GM21737 (cell line): Measurements from ENCODE around the gene TMEM156.

ENCODE experiments used
- ATAC-seq: cut with Tn5 transposase; IDR thresholded peaks from one replicate; pipeline ENCODE4 v1.9.1; 2021; ENCODE audit warnings: mild to moderate bottlenecking, moderate library complexity; ENCODE audit not compliant: unreplicated experiment

TMEM156 gene, protein sequence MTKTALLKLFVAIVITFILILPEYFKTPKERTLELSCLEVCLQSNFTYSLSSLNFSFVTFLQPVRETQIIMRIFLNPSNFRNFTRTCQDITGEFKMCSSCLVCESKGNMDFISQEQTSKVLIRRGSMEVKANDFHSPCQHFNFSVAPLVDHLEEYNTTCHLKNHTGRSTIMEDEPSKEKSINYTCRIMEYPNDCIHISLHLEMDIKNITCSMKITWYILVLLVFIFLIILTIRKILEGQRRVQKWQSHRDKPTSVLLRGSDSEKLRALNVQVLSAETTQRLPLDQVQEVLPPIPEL

DNA sequence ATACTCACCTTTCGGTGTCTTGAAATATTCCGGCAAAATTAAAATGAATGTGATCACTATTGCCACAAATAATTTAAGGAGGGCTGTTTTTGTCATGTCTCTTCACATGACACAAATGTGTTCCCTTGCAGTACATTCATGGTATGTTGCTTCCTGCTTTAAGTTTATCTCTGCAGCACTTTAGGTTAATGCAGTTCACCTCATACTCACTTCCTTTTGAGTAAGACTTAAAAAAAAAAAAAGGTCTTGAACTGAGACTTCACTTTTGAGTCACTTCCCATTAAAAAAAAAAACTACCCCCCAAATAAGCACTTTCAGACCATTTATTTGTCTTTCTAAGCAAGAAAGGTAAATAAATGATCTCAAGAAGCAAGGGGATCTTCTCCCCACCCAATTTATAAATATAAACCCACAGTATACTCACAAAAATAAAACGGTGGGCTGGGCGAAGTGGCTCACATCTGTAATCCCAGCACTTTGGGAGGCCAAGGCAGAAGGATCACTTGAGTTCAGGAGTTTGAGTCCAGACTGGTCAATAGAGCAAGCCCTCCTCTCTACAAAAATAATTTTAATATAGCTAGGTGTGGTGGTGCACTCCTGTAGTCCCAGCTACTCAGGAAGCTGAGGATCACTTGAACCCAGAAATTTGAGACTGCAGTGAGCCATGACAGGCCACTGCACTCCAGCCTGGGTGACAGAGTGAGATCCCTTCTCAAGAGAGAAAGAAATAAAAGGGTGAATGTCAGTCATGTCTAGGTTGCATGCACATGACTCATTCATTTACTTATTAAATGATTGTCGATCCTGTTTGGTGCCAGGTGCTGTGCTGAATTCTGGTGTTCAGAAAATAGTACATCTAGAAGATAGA, at the start of gene TMEM156:
TMEM156 (minus strand) TSS at position 192 of the 868 bp plus-strand sequence; CDS start at position 96, 96 bp downstream.
- ATAC-seq: peak; percentile 64

DNA sequence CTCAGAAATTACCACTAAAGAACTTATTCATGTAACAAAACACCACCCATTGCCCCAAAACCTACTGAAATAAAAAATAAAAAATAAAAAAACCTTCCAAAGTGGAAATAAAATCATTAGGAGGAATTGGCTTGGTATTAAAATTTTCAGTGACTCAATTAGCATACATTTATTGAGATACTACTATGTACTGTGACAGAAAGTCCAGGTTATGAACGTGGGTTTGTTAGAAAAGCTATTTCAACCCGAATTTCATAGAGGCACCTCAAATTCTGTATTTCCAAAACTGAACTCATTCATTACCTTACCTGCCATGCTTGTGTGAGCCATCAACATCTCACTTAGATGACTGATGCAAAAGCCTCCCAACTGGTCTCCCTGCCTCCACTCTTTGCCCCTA, 46.6 kb upstream of the TMEM156 start:
- no peak for ATAC-seq

DNA sequence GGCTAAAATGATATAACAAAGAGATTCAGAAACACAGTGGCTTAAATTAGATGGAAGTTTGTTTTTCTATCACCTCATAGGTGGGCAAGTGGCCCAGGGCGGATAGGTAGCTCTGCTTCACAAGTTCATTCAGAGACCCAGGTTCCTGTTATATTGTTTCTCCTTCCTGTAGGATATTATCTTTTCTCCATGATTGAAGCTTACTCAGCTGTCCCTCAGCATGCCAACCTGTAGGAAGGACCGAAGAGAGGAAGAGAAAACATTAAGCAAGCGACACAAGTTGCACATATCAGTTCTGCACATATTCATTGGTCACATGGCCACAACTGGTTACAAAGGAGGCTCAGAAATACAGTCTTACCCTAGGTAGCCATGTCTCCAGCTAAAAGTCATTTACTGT, 36.7 kb upstream of the TMEM156 start:
- no peak for ATAC-seq

DNA sequence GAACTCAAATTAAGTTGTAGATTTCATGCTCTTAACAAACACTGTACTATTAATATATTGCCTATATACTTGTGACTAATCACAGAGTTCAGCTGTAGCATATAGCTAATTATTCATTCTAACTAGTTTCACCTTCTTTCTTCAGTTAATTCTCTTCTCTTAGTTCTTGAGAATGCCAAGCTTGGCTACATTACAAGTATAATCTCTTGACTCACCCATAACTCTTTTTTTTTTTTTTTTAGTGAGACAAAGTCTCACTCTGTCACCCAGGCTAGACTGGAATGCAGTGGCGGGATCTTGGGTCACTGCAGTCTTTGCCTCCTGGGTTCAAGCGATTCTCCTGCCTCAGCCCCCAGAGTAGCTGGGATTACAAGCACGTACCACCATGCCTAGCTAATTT, 35.2 kb upstream of the TMEM156 start:
- no peak for ATAC-seq

DNA sequence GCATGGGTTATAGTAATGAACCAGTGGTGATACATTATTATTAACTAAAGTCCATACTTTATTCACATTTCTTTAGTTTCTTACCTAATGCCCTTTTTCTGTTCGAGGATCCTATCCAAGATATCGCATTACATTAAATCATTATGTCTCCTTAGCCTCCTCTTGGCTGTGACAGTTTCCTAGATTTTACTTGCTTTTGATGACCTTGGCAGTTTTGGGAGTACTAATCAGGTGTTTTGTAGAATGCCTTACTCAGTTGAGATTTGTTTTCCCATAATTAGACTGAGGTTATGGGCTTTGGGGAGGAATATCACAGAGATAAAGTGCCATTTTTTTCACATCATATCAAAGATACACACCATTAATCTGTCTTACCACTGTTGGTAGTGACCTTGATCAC, 34.8 kb upstream of the TMEM156 start:
- ATAC-seq: no peak

DNA sequence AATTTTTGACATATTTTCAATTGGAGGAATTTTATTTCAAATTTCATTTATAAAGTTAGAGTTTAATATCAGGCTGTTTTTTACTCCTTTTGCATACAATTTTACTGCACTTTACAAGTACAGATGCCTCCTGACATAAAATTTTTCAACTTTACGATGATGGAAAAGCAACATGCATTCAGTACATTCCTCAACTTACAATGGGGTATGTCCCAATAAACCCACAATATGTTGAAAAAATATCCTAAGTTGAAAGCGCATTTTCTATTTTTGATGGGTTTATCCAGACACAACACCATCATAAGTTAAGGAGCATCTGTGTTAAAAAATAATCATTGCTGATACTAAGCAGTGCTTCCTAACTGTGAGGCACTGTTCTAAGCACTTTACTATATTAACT, 34.2 kb upstream of the TMEM156 start:
- no peak for ATAC-seq

DNA sequence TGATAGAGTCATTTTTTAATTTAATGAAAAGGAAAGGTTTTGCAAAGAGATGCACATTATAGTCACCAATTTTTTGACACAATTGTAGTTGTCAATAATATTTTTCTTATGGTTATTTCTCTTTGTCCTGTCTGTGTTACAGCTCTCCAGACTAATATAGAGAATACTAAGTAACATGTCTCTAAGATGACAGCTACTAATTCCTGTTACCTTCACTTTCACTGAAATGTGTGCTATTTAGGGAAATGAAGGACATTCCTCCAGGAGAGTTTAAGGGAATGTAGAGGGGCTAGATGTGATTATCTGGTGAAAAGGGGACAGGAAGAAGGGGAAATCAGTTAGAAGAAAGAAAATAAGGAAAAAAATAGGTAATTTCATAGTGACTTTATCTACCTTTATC, 31.2 kb upstream of the TMEM156 start:
- ATAC-seq: no peak

DNA sequence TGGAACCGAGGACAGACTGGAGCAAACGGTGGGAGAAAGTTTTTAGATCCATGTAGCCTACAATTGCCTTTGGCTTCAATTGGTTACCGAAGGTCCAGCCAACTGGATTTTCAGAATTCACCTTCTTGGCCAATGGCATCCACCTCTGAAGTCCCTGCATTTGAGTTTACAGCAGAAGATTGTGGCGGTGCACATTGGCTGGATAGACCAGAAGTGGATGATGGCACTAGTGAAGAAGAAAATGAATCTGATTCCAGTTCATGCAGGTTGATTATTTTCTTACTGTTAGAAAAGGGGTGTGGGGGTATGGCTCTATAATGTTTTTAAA, 30.5 kb upstream of the TMEM156 start:
- ATAC-seq: no peak

DNA sequence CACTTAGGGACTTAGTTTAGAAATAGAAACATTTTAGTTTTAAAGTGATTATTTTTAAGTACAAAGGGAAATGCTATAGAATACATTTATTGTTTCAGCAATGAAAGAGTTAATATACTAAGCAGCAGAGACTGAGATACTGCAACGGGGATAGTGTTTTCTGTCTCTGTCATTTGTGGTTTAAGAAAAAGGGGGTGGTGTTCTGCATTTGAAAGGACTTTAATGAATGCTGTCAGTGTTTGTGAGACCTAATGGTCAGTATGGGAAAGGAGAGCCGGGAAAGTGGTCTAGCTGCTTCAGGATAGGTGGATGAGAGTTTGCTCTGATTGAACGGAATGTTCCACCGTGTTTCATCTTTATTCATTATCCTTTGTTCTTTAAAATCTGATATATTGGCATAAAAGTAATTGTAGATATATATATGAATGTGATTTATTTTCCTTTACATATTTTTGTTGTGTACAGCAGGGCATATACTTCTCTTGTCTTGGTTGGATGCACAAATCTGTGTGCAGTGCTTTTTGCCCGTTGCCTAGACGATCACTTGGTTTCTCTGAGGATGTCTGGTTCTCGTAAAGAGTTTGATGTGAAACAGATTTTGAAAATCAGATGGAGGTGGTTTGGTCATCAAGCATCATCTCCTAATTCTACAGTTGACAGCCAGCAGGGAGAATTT, 30.0 kb upstream of the TMEM156 start, which contains the start of gene KLHL5:
KLHL5 (plus strand) TSS at position 139 of the 676 bp plus-strand sequence; CDS start at position 560, 421 bp downstream.
- ATAC-seq: no peak

DNA sequence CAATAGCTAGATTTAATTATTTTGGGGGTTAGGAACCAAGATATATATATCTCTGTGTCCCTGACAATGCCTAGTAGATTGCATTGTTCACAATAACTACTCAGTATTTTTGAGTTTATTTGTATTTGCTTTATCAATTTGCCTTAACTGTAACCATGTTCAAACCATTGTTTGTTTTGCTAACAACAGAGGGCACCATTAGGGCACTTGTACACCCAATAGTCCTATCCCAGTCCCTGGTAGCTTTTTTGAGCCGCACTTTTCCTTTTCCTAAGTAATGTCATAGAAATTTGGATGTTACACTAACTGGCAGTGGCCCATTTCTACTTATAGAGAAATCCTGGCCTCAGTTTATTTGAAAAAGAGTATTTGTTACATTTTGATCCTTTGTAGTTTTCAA, 29.2 kb upstream of the TMEM156 start:
- no peak for ATAC-seq

DNA sequence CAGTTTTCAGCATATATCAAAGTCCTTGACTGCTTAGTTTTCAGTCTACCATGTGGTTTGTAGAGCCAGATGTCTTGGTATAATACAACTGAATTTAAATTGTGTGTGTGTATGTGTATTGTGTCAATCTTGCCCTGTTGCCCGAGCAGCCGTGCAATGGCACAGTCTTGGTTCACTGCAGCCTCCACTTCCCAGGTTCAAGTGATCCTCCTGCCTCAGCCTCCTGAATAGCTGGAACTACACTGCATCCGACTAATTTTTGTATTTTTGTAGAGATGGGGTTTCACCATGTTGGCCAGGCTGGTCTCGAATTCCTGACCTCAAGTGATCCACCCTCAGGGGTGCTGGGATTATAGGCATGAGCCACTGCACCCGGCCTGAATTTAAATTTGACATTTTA, 23.8 kb upstream of the TMEM156 start:
- ATAC-seq: no peak

DNA sequence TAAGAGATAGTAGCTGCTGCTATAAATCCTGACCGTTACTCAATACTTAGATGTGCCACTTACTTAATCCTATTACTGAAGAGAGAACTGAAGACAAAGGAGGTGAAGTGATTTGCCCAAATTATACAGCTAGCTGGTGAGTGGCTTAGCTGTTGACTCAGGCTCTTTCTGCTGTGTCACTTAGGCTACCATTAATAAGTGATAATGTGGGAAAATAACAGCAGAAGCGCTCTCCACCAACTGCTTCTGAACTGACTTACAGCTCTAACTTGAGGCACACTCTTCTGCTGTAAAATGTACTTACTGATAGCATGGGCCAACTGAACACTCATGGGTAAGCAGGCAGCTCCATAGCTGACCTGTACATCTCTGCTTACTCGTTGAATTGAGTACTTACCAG, 22.3 kb upstream of the TMEM156 start:
- ATAC-seq: no peak

DNA sequence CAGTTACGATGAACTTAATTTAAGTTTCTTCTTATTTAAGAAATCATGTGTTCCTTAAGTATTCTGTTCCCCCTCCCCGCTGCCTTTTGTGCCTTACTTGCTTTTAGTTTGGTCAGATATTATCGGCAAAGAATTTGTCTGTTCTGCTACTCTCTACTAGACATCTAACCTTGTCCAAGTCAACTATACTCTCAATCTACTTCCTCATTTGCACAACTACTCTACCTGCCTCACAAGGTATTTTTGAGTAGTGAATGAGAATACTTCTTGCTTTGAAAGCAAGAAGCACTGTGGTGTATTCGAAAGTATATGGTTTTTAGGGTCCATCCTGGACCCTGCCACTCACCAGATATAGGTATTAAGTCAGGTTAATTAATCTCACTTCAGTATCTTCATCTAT, 21.8 kb upstream of the TMEM156 start:
- no peak for ATAC-seq

DNA sequence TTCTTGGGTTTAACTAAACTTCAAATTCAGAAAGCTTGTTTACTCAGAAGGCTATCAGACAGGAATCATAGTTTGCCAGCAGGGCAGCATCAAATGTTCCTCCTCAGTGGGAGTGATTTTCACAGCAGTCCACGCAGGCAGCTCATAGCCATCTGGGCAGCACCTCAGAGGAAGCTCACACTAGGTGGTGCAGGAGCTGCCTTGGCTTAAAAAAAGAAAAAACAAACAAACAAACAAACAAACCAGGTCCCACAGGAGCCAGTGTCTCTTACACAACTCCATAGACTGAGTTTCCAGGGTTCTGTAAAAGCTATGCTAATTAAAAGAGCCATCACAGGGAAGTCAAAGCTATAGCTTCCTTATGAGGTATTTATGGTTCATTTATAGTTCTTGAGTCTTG, 19.3 kb upstream of the TMEM156 start:
- ATAC-seq: no peak

DNA sequence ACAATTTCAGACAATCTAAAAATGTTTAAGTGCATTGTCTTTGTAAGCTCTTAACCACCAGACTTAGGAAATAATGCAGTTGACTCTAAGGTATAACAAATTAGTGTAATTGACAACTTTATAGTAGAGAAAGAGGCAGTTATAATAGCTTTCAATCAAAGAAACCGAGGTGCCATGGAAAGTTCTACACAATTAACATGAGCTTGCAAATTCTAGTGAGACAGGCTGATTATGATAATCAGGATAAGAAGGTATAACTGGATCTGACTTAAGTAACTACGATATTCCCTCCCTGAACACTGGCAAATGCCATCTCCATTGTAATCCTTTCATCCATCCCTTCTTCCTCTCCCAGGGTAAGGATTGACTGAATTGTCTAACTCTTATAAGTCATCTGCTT, 18.4 kb upstream of the TMEM156 start:
- no peak for ATAC-seq

DNA sequence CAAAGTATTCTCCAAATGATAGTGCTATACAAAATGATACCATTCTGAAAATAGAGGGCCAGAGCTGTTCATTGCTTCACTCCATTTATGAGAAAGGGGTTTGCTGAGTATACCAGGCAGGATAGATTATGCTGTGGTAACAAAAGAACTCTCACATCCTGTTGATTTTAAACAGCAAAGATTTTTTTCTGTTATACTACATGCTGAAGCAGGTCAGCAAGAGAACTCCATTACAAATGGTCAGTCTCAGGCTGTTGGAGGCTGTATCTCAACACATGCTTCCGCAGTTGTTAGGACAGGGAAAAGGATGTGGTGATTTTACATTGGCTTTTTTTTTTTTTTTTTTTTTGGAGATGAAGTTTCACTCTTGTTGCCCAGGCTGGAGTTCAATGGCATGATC, 16.1 kb upstream of the TMEM156 start:
- no peak for ATAC-seq

DNA sequence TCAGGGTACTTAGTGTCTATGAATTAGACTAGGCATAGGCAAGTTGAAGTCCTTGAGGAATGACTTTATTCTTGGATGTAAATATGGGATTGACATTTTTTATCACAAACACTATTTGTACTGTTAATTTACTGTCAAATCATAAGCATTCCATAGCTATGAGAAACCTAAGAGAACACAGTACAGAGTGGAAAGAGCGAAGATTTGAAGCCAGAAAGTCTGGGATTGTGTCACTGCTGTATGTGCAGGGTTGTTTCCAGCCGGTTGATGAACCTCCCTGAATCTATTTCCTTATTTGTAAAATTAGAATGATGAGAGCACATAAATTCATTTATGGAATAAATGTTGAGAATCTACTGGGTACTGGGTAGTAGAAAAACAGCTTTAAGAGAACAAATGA, 15.5 kb upstream of the TMEM156 start:
- ATAC-seq: no peak

DNA sequence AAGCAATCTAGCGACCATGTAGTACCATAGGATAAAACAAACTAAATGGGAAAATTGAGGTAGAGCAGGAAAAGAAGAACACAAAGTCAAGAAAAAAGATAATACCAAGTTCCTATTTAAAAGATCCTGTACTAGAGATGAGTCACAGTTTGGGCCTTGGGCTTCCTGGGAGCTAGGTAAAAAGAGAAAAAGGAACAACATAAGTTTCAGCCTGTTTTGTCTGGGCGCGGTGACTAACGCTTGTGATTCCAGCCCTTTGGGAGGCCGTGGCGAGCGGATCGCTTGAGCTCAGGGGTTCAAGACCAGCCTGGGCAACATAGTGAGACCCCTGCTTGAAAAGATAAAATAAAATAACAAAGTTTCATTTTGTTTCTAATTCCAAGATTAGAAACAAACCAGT, 14.0 kb upstream of the TMEM156 start:
- ATAC-seq: no peak

DNA sequence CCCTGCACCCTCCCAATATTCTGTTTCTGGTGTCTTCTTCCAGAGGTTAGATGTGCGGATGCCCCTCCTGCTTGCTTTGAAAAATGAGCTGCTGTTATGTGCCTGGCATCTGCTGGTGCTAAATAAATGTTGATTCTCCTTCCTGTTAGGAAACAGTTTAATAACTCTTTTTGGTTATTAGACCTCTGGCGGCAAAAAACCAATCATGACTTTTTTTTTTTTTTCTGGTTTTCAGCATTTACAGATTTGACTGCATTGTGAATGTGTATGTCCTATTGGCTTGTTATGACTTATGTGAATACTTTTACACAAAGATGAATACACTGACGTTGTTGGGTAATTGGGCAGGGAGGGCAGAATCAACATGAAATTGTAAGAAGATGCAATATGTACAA, 13.6 kb upstream of the TMEM156 start:
- no peak for ATAC-seq

DNA sequence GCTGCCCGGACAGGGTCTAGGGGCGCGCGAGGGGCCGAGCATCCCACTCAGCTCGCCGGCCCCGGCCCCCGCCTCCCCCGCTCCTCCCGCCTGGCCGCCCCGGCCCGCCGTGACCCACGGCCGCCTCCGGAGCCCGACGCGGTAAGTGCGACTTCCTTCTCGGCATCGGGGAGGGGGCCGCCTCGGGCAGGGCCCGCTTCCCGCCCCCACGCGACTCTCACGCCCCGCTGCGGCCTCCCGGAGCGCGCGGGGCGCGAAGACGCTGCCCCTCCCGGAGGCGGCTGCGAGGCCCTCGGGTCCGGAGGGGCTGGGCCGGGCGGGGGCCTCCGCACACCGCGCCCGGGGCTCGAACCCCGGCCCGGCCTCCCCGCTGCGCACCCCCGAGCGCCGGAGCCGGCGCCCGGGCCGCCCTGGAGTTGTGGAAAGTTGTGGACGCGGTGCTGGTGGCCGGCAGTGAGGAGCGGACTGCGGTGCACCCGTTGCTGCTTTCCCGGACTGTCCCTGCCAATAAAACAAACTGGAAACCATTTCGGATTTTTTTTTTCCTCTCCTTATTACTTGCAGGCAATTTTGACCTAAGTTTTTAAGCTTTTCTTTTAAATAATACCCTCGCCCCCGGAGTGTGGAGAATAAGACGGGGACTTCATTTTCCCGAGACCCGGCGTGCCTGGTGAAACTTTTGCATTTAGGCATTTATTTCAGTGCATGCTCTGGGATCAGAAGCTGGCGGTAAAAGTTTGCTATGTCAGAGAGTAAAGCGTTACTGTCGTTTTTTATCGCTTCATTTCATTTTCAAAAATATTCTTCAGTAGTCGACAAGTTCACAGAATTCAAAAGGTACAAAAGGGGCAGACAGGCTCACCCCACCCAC, 13.0 kb upstream of the TMEM156 start:
- ATAC-seq: peak; percentile 33
